HL-60 (cell line): ENCODE results near the gene RBMS3.
"Not testable (repeated sequence)": the region's sequence is repeated elsewhere in the genome, so short reads cannot be mapped to it uniquely, and the experiment has no call there.

Experiments
- DNase-seq, 2 experiments: peaks; one replicate each; pipeline ENCODE4 v3.0.0-alpha.2; 2010 to 2020; ENCODE audit warnings: low read depth in 1 of 2, low spot score in 1 of 2
- H3K27ac ChIP-seq: fragments of 250-450 bp; sonication (Bioruptor Pico); replicated peaks from 2 replicates; pipeline ENCODE4 v1.5.1; 2020; ENCODE audit warnings: mild to moderate bottlenecking, moderate library complexity
- H3K27me3 ChIP-seq: fragments of 250-450 bp; sonication (Bioruptor Pico); 2 replicates; pipeline ENCODE4 v1.5.1; 2021; ENCODE audit warnings: mild to moderate bottlenecking, moderate library complexity; ENCODE audit not compliant: insufficient read depth, poor library complexity, severe bottlenecking
- H3K4me3 ChIP-seq: replicated peaks from 2 replicates; pipeline ENCODE4 v1.5.1; 2011; ENCODE audit warnings: mild to moderate bottlenecking, control low read depth, low read length; ENCODE audit not compliant: insufficient read depth
- CTCF ChIP-seq: IDR thresholded peaks from one replicate; pipeline ENCODE4 v1.5.1; 2011; ENCODE audit warnings: low read length, control low read depth, inconsistent platforms; ENCODE audit not compliant: insufficient read depth
- GABPA ChIP-seq: IDR thresholded peaks from 2 replicates; pipeline ENCODE4 v1.6.1; 2012; ENCODE audit warnings: low read depth
- POLR2AphosphoS5 ChIP-seq: IDR thresholded peaks from 2 replicates; pipeline ENCODE4 v1.6.1; 2012; ENCODE audit warnings: low read depth
- REST ChIP-seq: IDR thresholded peaks from 2 replicates; pipeline ENCODE4 v1.6.1; 2012; ENCODE audit warnings: low read depth; ENCODE audit not compliant: insufficient replicate concordance
- SPI1 ChIP-seq: IDR thresholded peaks from 2 replicates; pipeline ENCODE4 v1.6.1; 2012; ENCODE audit warnings: low read depth, mild to moderate bottlenecking, borderline replicate concordance

RBMS3 gene

GRCh38 chr3:29319262-29319661, 38.4 kb downstream of the RBMS3 start:
- Histone ChIP-seq H3K27ac (no peak overlapping the region), H3K4me3 (no peak overlapping the region), H3K27me3 (no peaks in the 10 kb centered on the region)
- DNase-seq, result no peak
- no peak for TF ChIP-seq GABPA
- no peak for TF ChIP-seq POLR2AphosphoS5
- TF ChIP-seq CTCF, result no peak
- no peak for TF ChIP-seq SPI1
- TF ChIP-seq REST, result no peak

GRCh38 chr3:29319798-29320197, 38.9 kb downstream of the RBMS3 start:
- no peak for TF ChIP-seq REST
- TF ChIP-seq SPI1, result no peak
- TF ChIP-seq CTCF, result no peak
- TF ChIP-seq GABPA, result no peak
- TF ChIP-seq POLR2AphosphoS5, result no peak
- DNase-seq, result no peak
- H3K4me3 ChIP-seq, result no peak overlapping the region
- H3K27me3 ChIP-seq, result no peaks in the 10 kb centered on the region
- no peak overlapping the region for H3K27ac ChIP-seq

GRCh38 chr3:29322586-29322985, 41.7 kb downstream of the RBMS3 start:
- H3K27ac ChIP-seq, result no peak overlapping the region
- H3K27me3 ChIP-seq, result no peaks in the 10 kb centered on the region
- no peak overlapping the region for H3K4me3 ChIP-seq
- DNase-seq, result no peak
- TF ChIP-seq POLR2AphosphoS5 (no peak), GABPA (no peak)

- Histone ChIP-seq H3K27ac (no peak overlapping the region), H3K4me3 (no peak overlapping the region), H3K27me3 (no peaks in the 10 kb centered on the region)
- TF ChIP-seq GABPA (no peak), SPI1 (no peak), REST (no peak), POLR2AphosphoS5 (no peak), CTCF (no peak)
- DNase-seq, result no peak
Observed at GRCh38 chr3:29324180-29324651, 43.3 kb downstream of the RBMS3 start.

- not testable (repeated sequence) for H3K27ac ChIP-seq, DNase-seq, H3K4me3 ChIP-seq, H3K27me3 ChIP-seq
Observed at GRCh38 chr3:29326540-29326939, 45.7 kb downstream of the RBMS3 start.
